Nephron (organoid): Measurements from ENCODE around the gene GLDC.

Experiments used
- H3K27ac Mint-ChIP-seq, 3 experiments: 2 replicates each; pipeline ENCODE4 v1.8.0; 2020; ENCODE audit warnings: mixed read lengths in 3 of 3, mild to moderate bottlenecking in 2 of 3, moderate library complexity in 1 of 3
- H3K27me3 Mint-ChIP-seq: 2 replicates; pipeline ENCODE4 v1.8.0; 2021; ENCODE audit warnings: low read depth, mild to moderate bottlenecking, moderate library complexity, mixed read lengths
- H3K36me3 Mint-ChIP-seq: 2 replicates; pipeline ENCODE4 v1.8.0; 2020; ENCODE audit warnings: low read depth, mixed read lengths
- H3K4me1 Mint-ChIP-seq: 2 replicates; pipeline ENCODE4 v1.8.0; 2020; ENCODE audit warnings: mixed read lengths
- H3K4me3 Mint-ChIP-seq, 3 experiments: 2 replicates each; pipeline ENCODE4 v1.8.0; 2020; ENCODE audit warnings: mild to moderate bottlenecking in 3 of 3, mixed read lengths in 3 of 3, moderate library complexity in 2 of 3
- H3K9me3 Mint-ChIP-seq: 2 replicates; pipeline ENCODE4 v1.8.0; 2020; ENCODE audit warnings: mixed read lengths
- CTCF ChIP-seq, 3 experiments: fragments of 200-600 bp; sonication (generic); IDR thresholded peaks; one replicate each; pipeline ENCODE4 v1.5.0; 2021; ENCODE audit warnings: antibody characterized with exemption in 3 of 3; ENCODE audit not compliant: unreplicated experiment in 3 of 3

The GLDC gene

GRCh38 chr9:6567140-6567591, 78.4 kb downstream of the GLDC start:
- Mint-ChIP-seq H3K36me3 (no peaks in the 10 kb centered on the region), H3K27ac (no peak overlapping the region), H3K4me3 (no peak overlapping the region), H3K27me3 (no peaks in the 10 kb centered on the region), H3K9me3 (no peaks in the 10 kb centered on the region), H3K4me1 (peaks cover 14% of the 10 kb centered on the region)
- TF ChIP-seq CTCF (IDR thresholded peaks at IDR 0.05; ENCODE audit: unreplicated experiment in 3 of 3): no peak

DNA sequence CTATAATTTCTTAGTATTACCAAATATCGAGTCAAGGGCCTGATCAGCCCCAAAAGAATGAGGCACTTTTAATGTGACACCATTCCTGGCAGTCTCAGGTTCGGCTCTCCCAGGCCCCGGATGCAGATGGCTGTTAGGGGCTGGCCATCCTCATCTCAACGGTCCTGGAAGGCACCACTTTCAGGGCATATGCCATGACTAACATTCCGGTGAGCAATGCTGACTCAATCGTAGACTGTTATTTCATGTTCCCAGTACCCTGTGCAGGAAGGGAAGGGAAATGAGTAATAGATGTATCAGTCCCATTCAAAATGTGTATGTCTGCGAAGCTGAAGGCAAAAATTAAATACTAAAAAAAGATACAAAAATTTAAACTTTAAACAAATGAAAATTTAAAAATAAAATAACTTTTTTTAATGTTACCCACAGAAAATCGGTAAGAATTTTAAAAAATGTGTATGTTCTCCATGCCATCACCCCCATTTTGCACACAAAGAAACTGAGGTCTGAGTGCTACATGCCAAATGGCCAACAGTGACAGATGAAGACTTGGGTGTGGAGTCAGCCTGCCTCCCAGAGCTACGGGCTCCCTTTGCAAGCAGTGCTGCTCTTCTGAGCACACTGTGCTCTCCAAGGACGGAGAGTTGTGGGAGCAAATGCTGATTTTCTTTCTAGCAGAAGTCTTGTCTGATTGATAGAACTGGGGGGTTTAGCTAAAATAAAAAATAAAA, 79.0 kb downstream of the GLDC start:
- Mint-ChIP-seq H3K4me3 (no peak overlapping the region), H3K27ac (no peak overlapping the region), H3K4me1 (peaks cover 14% of the 10 kb centered on the region), H3K9me3 (no peaks in the 10 kb centered on the region), H3K36me3 (no peaks in the 10 kb centered on the region), H3K27me3 (no peaks in the 10 kb centered on the region)
- no peak for TF ChIP-seq CTCF (IDR thresholded peaks at IDR 0.05; ENCODE audit: unreplicated experiment in 3 of 3)

DNA sequence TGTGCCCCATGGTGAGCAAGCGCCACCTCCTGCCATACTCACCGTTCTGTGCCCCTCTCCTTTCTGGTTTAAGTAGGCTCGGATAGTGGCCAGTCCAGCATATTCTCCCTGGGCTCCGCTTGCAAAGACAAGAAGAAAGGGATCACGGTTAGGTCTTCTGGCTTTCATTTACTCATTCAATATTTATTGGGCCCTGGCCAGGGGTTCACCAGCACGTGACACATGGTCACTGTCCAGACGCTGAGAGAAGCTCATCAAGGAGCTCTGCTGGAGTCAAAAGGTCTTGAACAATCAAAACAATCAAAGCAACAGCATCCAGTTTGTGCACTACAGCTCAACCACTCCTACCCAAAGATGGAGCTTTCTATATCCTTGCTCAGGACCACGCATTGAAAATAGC, 80.2 kb downstream of the GLDC start:
- Mint-ChIP-seq H3K27me3 (no peaks in the 10 kb centered on the region), H3K27ac (peak overlapping the region; percentile 51 to 86 (median 58)), H3K4me1 (peaks cover 14% of the 10 kb centered on the region), H3K4me3 (no peak overlapping the region), H3K36me3 (no peaks in the 10 kb centered on the region), H3K9me3 (no peaks in the 10 kb centered on the region)
- no peak for TF ChIP-seq CTCF (IDR thresholded peaks at IDR 0.05; ENCODE audit: unreplicated experiment in 3 of 3)

GRCh38 chr9:6564868-6565267, 80.7 kb downstream of the GLDC start:
- Mint-ChIP-seq H3K4me1 (peaks cover 14% of the 10 kb centered on the region), H3K27me3 (no peaks in the 10 kb centered on the region), H3K27ac (peak overlapping the region; percentile 51 to 86 (median 58)), H3K4me3 (no peak overlapping the region), H3K36me3 (no peaks in the 10 kb centered on the region), H3K9me3 (no peaks in the 10 kb centered on the region)
- no peak for TF ChIP-seq CTCF (IDR thresholded peaks at IDR 0.05; ENCODE audit: unreplicated experiment in 3 of 3)

- Mint-ChIP-seq H3K4me3 (no peak overlapping the region), H3K9me3 (no peaks in the 10 kb centered on the region), H3K27ac (peak overlapping the region; percentile 22 to 86 (median 47)), H3K36me3 (no peaks in the 10 kb centered on the region), H3K27me3 (no peaks in the 10 kb centered on the region), H3K4me1 (peaks cover 14% of the 10 kb centered on the region)
- no peak for TF ChIP-seq CTCF (IDR thresholded peaks at IDR 0.05; ENCODE audit: unreplicated experiment in 3 of 3)
Measured at GRCh38 chr9:6564360-6564759, 81.2 kb downstream of the GLDC start.

DNA sequence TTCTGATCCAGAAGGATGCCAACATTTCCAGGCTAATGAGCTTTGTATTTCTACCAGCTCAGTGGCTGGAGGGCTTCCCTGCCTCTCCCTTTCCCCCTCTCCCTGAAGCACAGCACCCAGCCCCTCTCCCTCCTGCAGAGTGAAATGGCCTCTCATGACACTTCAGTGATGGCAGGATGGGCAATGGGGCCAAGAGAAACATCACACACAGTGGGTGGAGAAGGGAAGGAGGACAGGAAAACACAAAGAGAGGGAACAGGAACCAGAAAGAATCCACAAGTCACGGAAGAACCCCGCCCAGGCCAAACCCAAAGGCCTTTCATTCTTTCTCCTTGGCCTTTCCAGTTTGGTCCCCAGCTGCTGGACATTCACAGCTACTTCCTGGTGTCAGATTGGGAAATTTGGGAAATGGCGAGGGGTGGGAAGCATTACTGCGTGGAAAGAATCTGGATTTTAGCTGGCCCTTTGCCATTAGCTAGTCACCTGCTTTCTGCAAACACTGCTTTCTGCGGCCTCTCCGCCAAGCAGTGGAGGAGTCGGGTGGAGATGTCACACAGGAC, 82.6 kb downstream of the GLDC start:
- no peak for TF ChIP-seq CTCF (IDR thresholded peaks at IDR 0.05; ENCODE audit: unreplicated experiment in 3 of 3)
- no peak overlapping the region for H3K4me3 Mint-ChIP-seq
- no peaks in the 10 kb centered on the region for H3K27me3 Mint-ChIP-seq
- H3K9me3 Mint-ChIP-seq: no peaks in the 10 kb centered on the region
- H3K4me1 Mint-ChIP-seq: peaks cover 14% of the 10 kb centered on the region
- H3K27ac Mint-ChIP-seq: no peak overlapping the region
- no peaks in the 10 kb centered on the region for H3K36me3 Mint-ChIP-seq
